GM12878 (cell line): ENCODE measurements around the gene DTNA. TPM values are rescaled to one million over a fixed set of nuclear protein-coding genes. Genes with fewer than 3 reads are reported as not detected.

ENCODE experiments used
- ATAC-seq: fragments of 200-7000 bp; cut with Tn5 transposase; 3 replicates; pipeline ENCODE4 v1.9.1; 2020; ENCODE audit warnings: mild to moderate bottlenecking, moderate library complexity
- BruUV-seq: library from RNA; stranded (reverse); fragments of 400-500 nt; replicated peaks from 2 replicates; lab custom pipeline; 2021; lab: Mats Ljungman, UMichigan
- CTCF ChIA-PET: fragments of 300-600 bp; sonication (Branson Sonifier 250); formaldehyde crosslinking; extraction: SDS; loops from one replicate; lab custom pipeline; 2021; ENCODE audit warnings: inconsistent platforms; lab: Yijun Ruan, JAX
- POLR2A ChIA-PET: fragments of 350-600 bp; formaldehyde crosslinking; extraction: SDS; loops from one replicate; lab custom pipeline; 2021; ENCODE audit warnings: inconsistent platforms; lab: Charles Lee
- RAD21 ChIA-PET: fragments of 300-600 bp; sonication (Branson Sonifier 250); formaldehyde crosslinking; loops from one replicate; lab custom pipeline; 2023; ENCODE audit warnings: antibody characterized with exemption; ENCODE audit not compliant: unreplicated experiment; lab: Charles Lee
- SMC1A ChIA-PET: fragments of 300-600 bp; sonication (Branson Sonifier 250); formaldehyde crosslinking; loops from one replicate; lab custom pipeline; 2023; ENCODE audit not compliant: unreplicated experiment, uncharacterized antibody; lab: Charles Lee
- DNase-seq: peaks from one replicate; pipeline ENCODE4 v3.0.0-alpha.2; 2011; ENCODE audit warnings: low read depth, low spot score
- FAIRE-seq: peaks from 3 replicates; lab custom pipeline; 2011; peaks lifted over from hg19 to GRCh38; lab: Jason Lieb, UNC
- H2AFZ ChIP-seq: 2 replicates; pipeline ENCODE4 v1.6.0; 2011; ENCODE audit warnings: low read depth, low read length, control low read depth; ENCODE audit not compliant: control insufficient read depth
- H3K27ac ChIP-seq: 2 replicates; pipeline ENCODE4 v1.5.1; 2011; ENCODE audit warnings: control low read depth; ENCODE audit not compliant: control insufficient read depth, insufficient read depth
- H3K27me3 ChIP-seq, 2 experiments: replicated peaks in 1 of 2; 2 replicates each; pipeline versions ENCODE4 v1.6.0 to v1.6.1; 2011; ENCODE audit warnings: low read length in 1 of 2; ENCODE audit not compliant: control insufficient read depth in 2 of 2, insufficient read depth in 2 of 2
- H3K36me3 ChIP-seq, 2 experiments: 2 replicates each; pipeline ENCODE4 v1.5.1; 2011; ENCODE audit warnings: low read length in 1 of 2; ENCODE audit not compliant: control insufficient read depth in 2 of 2, insufficient read depth in 2 of 2
- H3K4me1 ChIP-seq: 2 replicates; pipeline ENCODE4 v1.6.1; 2011; ENCODE audit warnings: mild to moderate bottlenecking, low read length, moderate library complexity, mixed read lengths; ENCODE audit not compliant: control insufficient read depth, insufficient read depth
- H3K4me2 ChIP-seq: 2 replicates; pipeline ENCODE4 v1.6.0; 2011; ENCODE audit warnings: control low read depth; ENCODE audit not compliant: control insufficient read depth, insufficient read depth
- H3K4me3 ChIP-seq: fragments of 200-600 bp; sonication (generic); 2 replicates; pipeline ENCODE4 v1.5.1; 2016
- H3K79me2 ChIP-seq: 2 replicates; pipeline ENCODE4 v1.6.0; 2011; ENCODE audit warnings: low read length; ENCODE audit not compliant: control insufficient read depth, insufficient read depth
- H3K9ac ChIP-seq: 2 replicates; pipeline ENCODE4 v1.8.0; 2011; ENCODE audit warnings: low read length, control low read depth, mixed read lengths; ENCODE audit not compliant: control insufficient read depth, insufficient read depth
- H3K9me3 ChIP-seq: replicated peaks from 3 replicates; pipeline ENCODE4 v1.5.1; 2011; ENCODE audit warnings: mild to moderate bottlenecking, low read length; ENCODE audit not compliant: control insufficient read depth, insufficient read depth
- H4K20me1 ChIP-seq: 2 replicates; pipeline ENCODE4 v1.6.0; 2011; ENCODE audit not compliant: control insufficient read depth, insufficient read depth
- CREM ChIP-seq: IDR thresholded peaks from 2 replicates; pipeline ENCODE4 v1.6.1; 2014; ENCODE audit warnings: antibody characterized with exemption, low read depth
- ETV6 ChIP-seq, 2 experiments: fragments of 450-650 bp in 1 of 2; IDR thresholded peaks in 1 of 2; conservative IDR thresholded peaks in 1 of 2; 2 replicates each; pipeline ENCODE4 v1.6.1; 2014; ENCODE audit warnings: antibody characterized with exemption in 1 of 2, borderline replicate concordance in 1 of 2, low read depth in 1 of 2, mild to moderate bottlenecking in 1 of 2, moderate library complexity in 1 of 2
- FOS ChIP-seq: IDR thresholded peaks from 3 replicates; pipeline ENCODE4 v1.6.1; 2011; ENCODE audit warnings: borderline replicate concordance; ENCODE audit not compliant: insufficient read length; ENCODE audit errors: extremely low read depth
- GABPA ChIP-seq: IDR thresholded peaks from 2 replicates; pipeline ENCODE4 v1.6.1; 2014; ENCODE audit warnings: antibody characterized with exemption, low read depth, mild to moderate bottlenecking, inconsistent platforms
- HCFC1 ChIP-seq: fragments of 150-350 bp; IDR thresholded peaks from 2 replicates; pipeline ENCODE4 v1.6.1; 2014; ENCODE audit warnings: low read length
- HDAC6 ChIP-seq: fragments of 200-600 bp; sonication (generic); IDR thresholded peaks from one replicate; pipeline ENCODE4 v1.8.0; 2017; ENCODE audit warnings: antibody characterized with exemption; ENCODE audit not compliant: unreplicated experiment
- KAT2A ChIP-seq: conservative IDR thresholded peaks from 2 replicates; pipeline ENCODE4 v1.6.1; 2011; ENCODE audit warnings: low read depth, low read length; ENCODE audit not compliant: control insufficient read depth
- POLR2AphosphoS5 ChIP-seq: IDR thresholded peaks from 2 replicates; pipeline ENCODE4 v1.6.1; 2011; ENCODE audit warnings: mild to moderate bottlenecking, low read length, inconsistent platforms
- SP1 ChIP-seq: IDR thresholded peaks from one replicate; pipeline ENCODE4 v1.6.1; 2011; ENCODE audit warnings: low read depth, low read length
- YY1 ChIP-seq: IDR thresholded peaks from 2 replicates; pipeline ENCODE4 v1.6.1; 2011; ENCODE audit warnings: low read depth, mild to moderate bottlenecking, low read length
- ZZZ3 ChIP-seq: IDR thresholded peaks from 2 replicates; pipeline ENCODE4 v1.6.1; 2011; ENCODE audit warnings: low read depth; ENCODE audit not compliant: control insufficient read depth, insufficient read length
- WGBS: methylation state at CpG from one replicate; pipeline ENCODE4 v1.1.6; 2016; ENCODE audit warnings: low lambda C conversion rate; ENCODE audit not compliant: insufficient replicate concordance, insufficient coverage; ENCODE audit errors: missing lambda C conversion rate; 5-methylcytosine and 5-hydroxymethylcytosine counted together
- in situ Hi-C: fragments of 300-500 bp; cut with MboI; formaldehyde crosslinking; loops from 9 replicates; pipeline ENCODE4 v1.14.3; 2018; ENCODE audit warnings: mixed read lengths
- intact Hi-C: fragments of 100-400 bp; cut with micrococcal nuclease; formaldehyde crosslinking; loops from one replicate; pipeline ENCODE4 v1.14.2; 2022; ENCODE audit not compliant: unreplicated experiment
- polyA plus RNA-seq, 11 experiments: library from polyadenylated mRNA; depleted of rRNA in 4 of 11; unstranded in 6 of 11; stranded (reverse) in 5 of 11; fragments of >200 nt; fragmentation: Nextera tagmentation in 4 of 11; fragmentation: Illumina TruSeq in 1 of 11; extraction: Ambion mirVana in 4 of 11; extraction: Trizol in 1 of 11; gene quantifications; 1 replicate in 1 of 11; 2 replicates in 10 of 11; pipeline versions ENCODE4 v1.2.1 to v1.2.3, GENCODE V29; 2011 to 2016; ENCODE audit warnings: inconsistent platforms in 2 of 11, missing spikeins in 2 of 11, low read depth in 1 of 11
- total RNA-seq, 4 experiments: library from RNA; depleted of rRNA in 3 of 4; stranded (reverse); fragments of >200 nt in 3 of 4; fragmentation: Illumina TruSeq in 1 of 4; extraction: Trizol in 1 of 4; gene quantifications; 2 replicates each; pipeline versions ENCODE4 v1.2.1 to v1.2.3, GENCODE V29; 2013 to 2021
- TF ChIP-seq, protein P1 (sequence below), 3 experiments: IDR thresholded peaks in 2 of 3; conservative IDR thresholded peaks in 1 of 3; 2 replicates each; pipeline ENCODE4 v1.5.1; 2011; ENCODE audit warnings: low read depth in 3 of 3, low read length in 3 of 3, mild to moderate bottlenecking in 3 of 3, control low read depth in 2 of 3, moderate library complexity in 2 of 3, inconsistent platforms in 1 of 3, mixed read lengths in 1 of 3; ENCODE audit not compliant: control insufficient read depth in 2 of 3, insufficient read depth in 1 of 3; ENCODE audit errors: extremely low read depth in 1 of 3
- TF ChIP-seq, protein P2 (sequence below): IDR thresholded peaks from 2 replicates; pipeline ENCODE4 v1.6.1; 2012; ENCODE audit warnings: low read length, inconsistent platforms
- TF ChIP-seq, protein P3 (sequence below): fragments of 450-650 bp; IDR thresholded peaks from 2 replicates; pipeline ENCODE4 v1.6.1; 2014; ENCODE audit warnings: mild to moderate bottlenecking
- TF ChIP-seq, protein P4 (sequence below): fragments of 450-650 bp; IDR thresholded peaks from 2 replicates; pipeline ENCODE4 v1.6.1; 2018; ENCODE audit warnings: mild to moderate bottlenecking, low read depth, moderate library complexity; ENCODE audit not compliant: partially characterized antibody

DTNA gene
- total and polyA plus RNA-seq, 10 of the 15 experiments (the other 5 are each of a cell fraction or from before 2014, with no cell fraction given): 0.26 to 8.6 (median 0.53) TPM

DNA sequence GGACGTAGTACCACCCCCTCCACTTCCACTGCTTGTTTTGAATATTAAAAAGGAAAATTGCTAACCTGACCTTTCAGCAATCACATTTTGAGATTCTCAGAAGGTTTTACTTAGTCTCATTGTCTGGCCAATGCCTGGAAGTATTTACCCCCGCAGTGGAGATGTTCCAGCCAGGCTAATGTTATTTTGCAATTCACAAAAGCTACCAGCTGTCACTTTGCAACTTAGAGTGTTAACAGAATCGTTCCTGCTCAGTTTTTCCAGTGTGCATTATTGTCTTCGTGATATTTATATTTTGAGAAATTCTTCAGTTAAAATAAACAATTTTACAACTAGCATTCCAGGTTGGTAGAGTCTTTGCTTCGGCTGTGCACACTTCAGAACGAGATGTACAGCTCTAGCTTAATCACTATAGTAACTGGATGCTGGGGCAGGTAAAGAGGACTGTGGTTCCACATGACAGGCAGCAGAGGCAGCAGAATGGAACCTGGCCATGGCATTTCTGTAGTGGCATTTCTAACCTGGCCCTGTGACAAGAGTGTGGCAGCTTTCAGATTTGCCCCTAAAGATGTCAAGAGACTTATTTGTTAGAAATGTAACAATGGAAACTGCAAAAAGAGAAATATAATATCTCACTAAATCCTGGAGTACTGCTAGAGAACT is 85.1 kb downstream of the DTNA start:
- WGBS: 6% methylated on average over 6 of the region's 6 CpGs
- no peak overlapping the region for H3K4me2 ChIP-seq
- POLR2A ChIA-PET: no interaction called here
- H3K4me3 ChIP-seq: no peak overlapping the region
- H3K4me1 ChIP-seq: no peaks in the 10 kb centered on the region
- CTCF ChIA-PET: interaction anchor here (1.4 to 1.7 kb wide), 2 partner anchors 134 to 672 kb away, joined by 4 to 8 read pairs; no protein-coding TSS in a partner anchor
- ATAC-seq: peak; percentile 39; the same call in 1 of the 3 replicates
- no peak for DNase-seq
- no peak overlapping the region for H3K9ac ChIP-seq
- H2AFZ ChIP-seq: no peak overlapping the region
- no peak overlapping the region for H3K27ac ChIP-seq
- H3K36me3 ChIP-seq: no peaks in the 10 kb centered on the region
- no TSS peak for BruUV-seq
- RAD21 ChIA-PET: interaction anchor here (1.0 to 1.9 kb wide), 2 partner anchors 10 to 134 kb away, joined by 3 to 7 read pairs; no protein-coding TSS in a partner anchor
- SMC1A ChIA-PET: interaction anchor here (0.6 to 1.3 kb wide), 3 partner anchors 133 to 844 kb away, joined by 3 to 4 read pairs (median 3); no protein-coding TSS in a partner anchor
- intact Hi-C loops: no loop called here
- H3K27me3 ChIP-seq: no peaks in the 10 kb centered on the region
- H3K9me3 ChIP-seq: no peaks in the 10 kb centered on the region
- no peaks in the 10 kb centered on the region for H4K20me1 ChIP-seq
- H3K79me2 ChIP-seq: no peaks in the 10 kb centered on the region
- FAIRE-seq: no peak
- in situ Hi-C loops: loop anchor here (10.0 to 25.0 kb wide), 2 partner anchors 130 to 958 kb away; no protein-coding TSS in a partner anchor
- TF ChIP-seq, protein P1, sequence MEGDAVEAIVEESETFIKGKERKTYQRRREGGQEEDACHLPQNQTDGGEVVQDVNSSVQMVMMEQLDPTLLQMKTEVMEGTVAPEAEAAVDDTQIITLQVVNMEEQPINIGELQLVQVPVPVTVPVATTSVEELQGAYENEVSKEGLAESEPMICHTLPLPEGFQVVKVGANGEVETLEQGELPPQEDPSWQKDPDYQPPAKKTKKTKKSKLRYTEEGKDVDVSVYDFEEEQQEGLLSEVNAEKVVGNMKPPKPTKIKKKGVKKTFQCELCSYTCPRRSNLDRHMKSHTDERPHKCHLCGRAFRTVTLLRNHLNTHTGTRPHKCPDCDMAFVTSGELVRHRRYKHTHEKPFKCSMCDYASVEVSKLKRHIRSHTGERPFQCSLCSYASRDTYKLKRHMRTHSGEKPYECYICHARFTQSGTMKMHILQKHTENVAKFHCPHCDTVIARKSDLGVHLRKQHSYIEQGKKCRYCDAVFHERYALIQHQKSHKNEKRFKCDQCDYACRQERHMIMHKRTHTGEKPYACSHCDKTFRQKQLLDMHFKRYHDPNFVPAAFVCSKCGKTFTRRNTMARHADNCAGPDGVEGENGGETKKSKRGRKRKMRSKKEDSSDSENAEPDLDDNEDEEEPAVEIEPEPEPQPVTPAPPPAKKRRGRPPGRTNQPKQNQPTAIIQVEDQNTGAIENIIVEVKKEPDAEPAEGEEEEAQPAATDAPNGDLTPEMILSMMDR (IDR thresholded peaks at IDR 0.05 in 2 of 3, conservative IDR thresholded peaks at IDR 0.05 in 1 of 3; ENCODE audit: control insufficient read depth in 2 of 3, extremely low read depth in 1 of 3, insufficient read depth in 1 of 3, low read depth in 3 of 3, low read length in 3 of 3): no peak
- TF ChIP-seq, protein P2, sequence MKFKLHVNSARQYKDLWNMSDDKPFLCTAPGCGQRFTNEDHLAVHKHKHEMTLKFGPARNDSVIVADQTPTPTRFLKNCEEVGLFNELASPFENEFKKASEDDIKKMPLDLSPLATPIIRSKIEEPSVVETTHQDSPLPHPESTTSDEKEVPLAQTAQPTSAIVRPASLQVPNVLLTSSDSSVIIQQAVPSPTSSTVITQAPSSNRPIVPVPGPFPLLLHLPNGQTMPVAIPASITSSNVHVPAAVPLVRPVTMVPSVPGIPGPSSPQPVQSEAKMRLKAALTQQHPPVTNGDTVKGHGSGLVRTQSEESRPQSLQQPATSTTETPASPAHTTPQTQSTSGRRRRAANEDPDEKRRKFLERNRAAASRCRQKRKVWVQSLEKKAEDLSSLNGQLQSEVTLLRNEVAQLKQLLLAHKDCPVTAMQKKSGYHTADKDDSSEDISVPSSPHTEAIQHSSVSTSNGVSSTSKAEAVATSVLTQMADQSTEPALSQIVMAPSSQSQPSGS: no peak
- TF ChIP-seq, protein P3, sequence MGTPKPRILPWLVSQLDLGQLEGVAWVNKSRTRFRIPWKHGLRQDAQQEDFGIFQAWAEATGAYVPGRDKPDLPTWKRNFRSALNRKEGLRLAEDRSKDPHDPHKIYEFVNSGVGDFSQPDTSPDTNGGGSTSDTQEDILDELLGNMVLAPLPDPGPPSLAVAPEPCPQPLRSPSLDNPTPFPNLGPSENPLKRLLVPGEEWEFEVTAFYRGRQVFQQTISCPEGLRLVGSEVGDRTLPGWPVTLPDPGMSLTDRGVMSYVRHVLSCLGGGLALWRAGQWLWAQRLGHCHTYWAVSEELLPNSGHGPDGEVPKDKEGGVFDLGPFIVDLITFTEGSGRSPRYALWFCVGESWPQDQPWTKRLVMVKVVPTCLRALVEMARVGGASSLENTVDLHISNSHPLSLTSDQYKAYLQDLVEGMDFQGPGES: no peak
- TF ChIP-seq YY1 (no peak), FOS (no peak), CREM (no peak), HDAC6 (no peak), POLR2AphosphoS5 (no peak), KAT2A (no peak), SP1 (no peak), HCFC1 (no peak), ETV6 (conservative IDR thresholded peaks at IDR 0.05 in 1 of 2, IDR thresholded peaks at IDR 0.05 in 1 of 2; ENCODE audit: borderline replicate concordance in 1 of 2, low read depth in 1 of 2) (no peak), GABPA (no peak), ZZZ3 (no peak)
- TF ChIP-seq, protein P4, sequence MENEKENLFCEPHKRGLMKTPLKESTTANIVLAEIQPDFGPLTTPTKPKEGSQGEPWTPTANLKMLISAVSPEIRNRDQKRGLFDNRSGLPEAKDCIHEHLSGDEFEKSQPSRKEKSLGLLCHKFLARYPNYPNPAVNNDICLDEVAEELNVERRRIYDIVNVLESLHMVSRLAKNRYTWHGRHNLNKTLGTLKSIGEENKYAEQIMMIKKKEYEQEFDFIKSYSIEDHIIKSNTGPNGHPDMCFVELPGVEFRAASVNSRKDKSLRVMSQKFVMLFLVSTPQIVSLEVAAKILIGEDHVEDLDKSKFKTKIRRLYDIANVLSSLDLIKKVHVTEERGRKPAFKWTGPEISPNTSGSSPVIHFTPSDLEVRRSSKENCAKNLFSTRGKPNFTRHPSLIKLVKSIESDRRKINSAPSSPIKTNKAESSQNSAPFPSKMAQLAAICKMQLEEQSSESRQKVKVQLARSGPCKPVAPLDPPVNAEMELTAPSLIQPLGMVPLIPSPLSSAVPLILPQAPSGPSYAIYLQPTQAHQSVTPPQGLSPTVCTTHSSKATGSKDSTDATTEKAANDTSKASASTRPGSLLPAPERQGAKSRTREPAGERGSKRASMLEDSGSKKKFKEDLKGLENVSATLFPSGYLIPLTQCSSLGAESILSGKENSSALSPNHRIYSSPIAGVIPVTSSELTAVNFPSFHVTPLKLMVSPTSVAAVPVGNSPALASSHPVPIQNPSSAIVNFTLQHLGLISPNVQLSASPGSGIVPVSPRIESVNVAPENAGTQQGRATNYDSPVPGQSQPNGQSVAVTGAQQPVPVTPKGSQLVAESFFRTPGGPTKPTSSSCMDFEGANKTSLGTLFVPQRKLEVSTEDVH: no peak
- TF ChIP-seq, all 136 proteins: peak for 0
